CD4-positive, alpha-beta T cell treated with Interleukin-17A for 1 hour (primary cell): ENCODE measurements around the gene MICAL3.

Experiments used
- DNase-seq: peaks from one replicate; pipeline ENCODE4 v3.0.0-alpha.2; 2020

MICAL3 gene

DNA sequence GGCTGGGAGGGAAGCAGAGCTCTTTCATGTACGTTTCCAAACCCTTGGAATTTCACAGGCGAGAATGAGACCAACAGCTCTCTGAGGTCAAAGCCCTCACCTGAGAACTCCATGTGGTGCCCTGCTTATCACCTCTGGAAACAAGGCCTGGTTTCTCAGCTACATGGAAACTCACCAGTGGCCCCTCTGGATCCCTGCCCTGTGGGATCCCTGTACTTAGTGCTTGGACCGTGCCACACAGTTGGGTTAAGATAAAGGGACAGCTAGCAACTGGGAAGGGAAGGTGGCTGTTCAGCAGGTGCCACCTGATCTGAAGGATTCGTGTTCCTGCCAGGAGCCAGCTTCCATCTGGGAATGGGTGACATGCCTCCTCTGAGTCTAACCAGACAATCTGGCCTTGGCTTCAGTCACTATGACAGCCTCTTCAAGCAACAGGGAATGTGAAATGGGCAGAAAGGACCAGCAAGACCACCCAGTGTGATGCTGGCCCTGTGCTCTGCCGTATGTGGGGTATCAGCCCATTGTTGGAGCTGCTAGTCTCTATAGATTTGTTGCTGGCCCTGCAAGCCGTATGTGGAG is 195.8 kb downstream of the MICAL3 start:
- no peak for DNase-seq

DNA sequence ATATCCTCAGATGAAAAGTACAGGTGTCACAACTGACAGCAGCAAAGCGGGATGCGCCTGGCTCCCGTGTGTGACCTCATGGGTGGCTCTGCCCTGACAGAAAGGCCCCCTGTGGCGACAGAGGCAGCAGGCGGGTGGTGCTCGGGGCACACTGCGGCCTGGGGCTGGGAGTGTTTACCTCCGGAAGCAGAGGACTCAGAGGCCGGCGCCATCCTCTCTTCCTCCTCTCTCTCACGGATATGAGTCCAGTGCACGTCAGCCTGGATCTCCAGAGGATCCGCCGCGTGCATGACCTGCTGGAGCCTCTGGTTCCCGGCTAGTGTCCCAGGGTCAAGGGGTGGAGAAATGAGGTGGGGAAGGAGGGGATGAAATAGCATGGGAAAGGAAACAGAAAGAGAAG is 196.9 kb downstream of the MICAL3 start:
- DNase-seq, result no peak

DNA sequence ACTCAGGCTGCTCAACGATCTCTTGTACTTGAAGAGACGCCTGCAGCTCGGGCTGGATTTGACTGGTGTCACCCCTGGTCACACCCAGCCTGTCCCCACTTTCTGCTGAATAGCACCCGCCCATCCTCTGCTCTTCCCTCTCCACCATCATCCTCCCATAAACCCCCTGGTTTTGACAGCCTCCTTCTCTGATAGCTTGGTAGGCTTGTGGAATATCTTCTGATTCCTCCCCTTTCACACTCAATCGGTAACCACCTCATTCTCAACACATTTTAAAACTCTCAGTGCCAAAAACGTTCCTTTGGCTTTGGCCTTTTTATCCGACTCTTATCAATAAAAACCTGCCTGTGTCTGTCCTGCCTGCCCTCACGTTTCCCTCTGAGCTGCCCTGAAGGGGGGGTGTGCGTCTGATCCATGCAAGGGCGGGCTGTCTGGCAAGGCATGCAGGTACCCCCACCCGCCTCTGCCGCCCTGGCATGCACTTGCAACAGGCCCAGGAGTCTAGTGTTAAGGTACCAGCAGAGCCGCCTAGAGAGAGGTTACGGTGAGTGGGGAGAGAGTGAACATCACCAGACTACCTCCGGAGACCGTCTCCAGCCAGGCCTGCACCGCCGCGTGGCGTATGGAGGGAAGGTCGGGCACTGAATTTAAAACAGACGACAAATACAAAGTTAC is 198.3 kb downstream of the MICAL3 start:
- DNase-seq, result no peak

DNA sequence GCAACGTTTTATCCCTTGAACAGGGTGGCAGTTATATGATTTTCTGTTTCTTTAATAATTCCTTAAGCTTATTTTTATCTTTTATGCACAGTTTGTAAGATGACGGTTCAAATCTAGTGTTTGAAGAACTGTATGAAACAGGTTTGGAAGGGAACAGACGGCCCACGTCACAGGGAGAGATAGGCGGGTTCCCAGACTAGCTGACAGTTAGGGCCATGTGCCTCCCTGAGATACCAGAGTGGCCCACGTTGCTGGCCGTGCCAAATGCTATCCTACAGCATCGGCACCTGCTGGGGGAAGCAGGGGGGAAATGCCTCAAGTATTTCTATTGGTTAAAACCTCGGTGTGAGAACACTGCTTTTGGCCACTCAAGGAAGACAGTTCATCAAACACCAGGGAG is 199.9 kb downstream of the MICAL3 start:
- DNase-seq, result no peak

DNA sequence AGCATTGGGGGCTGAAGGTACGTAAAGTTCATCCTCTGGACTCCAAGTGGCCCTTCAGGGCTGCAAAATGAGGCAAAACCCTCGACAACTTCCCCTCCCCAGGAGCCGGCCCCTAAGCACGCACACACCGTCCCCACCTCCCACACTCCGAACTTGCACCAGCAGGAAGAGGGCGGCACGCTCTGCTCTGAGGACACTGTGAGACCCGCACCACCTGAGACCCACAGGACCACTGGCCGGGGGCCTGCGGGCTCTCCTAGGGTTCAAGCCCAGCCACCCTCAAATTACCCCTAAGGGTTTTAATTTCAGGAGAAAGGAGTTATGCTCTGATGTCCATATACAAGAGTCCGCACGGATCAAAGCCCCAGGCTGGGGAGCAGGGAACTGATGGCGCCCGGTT is 200.4 kb downstream of the MICAL3 start:
- no peak for DNase-seq

DNA sequence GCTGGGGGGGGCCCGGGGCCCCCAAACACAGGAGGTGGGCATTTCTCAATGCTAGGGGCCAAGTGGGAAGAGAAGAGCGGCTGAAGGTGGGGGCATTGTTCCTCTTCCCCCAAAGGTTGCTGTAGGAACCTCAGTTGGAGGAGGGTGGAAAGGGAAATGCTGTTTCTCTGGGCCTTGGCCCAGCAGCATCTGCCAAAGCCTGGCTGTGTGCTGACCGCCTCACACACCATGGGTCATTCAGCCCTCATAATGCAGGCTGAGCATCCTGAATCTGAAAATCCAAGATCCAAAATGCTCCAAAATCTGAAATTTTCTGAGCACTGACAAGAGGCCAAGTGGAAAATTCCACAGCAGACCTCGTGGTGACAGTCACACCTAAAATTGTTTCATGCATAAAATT is 201.1 kb downstream of the MICAL3 start:
- no peak for DNase-seq

DNA sequence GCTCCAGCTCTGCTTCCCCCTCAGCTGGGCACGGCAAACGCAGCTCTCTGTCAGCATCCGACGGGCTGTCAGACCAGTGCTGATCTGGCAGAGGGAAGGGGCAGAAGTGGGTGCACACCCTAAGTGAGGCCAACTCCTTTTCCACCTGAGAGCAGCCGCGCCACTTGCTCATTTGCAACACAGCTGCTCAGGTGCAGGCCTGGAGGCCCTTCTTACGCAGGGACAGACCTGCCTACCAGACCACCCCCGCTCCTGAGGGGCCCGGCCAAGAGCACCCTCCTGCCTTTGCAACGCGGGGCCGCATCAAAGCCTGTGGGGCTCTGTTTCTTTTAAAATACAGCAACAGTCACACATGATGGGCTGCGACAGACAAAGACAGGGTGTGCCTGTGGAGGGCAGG is 202.3 kb downstream of the MICAL3 start:
- DNase-seq, result no peak

DNA sequence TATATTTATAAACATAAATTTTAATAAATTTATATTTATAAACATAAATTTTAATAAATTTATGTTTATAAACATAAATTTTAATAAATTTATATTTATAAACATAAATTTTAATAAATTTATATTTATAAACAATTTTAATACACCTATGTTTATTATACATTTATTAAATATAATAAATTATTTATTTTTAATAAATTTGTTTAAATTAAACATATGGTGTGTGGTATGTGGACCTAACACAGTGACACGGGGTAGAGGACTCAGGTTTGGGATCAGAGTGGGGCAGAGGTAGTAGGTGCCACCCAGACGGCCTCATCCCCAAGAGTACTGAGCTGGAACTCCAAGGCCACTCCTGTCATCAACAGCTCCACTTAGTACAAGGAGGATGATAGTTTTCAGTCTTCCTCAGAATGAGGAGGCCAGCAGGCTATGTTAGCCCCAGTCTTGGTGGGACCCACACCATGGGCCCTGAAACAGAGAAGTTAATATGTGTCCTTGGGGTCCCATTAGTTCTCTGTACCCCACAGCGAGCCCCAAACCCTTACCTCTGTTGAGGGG is 203.4 kb downstream of the MICAL3 start:
- no peak for DNase-seq

DNA sequence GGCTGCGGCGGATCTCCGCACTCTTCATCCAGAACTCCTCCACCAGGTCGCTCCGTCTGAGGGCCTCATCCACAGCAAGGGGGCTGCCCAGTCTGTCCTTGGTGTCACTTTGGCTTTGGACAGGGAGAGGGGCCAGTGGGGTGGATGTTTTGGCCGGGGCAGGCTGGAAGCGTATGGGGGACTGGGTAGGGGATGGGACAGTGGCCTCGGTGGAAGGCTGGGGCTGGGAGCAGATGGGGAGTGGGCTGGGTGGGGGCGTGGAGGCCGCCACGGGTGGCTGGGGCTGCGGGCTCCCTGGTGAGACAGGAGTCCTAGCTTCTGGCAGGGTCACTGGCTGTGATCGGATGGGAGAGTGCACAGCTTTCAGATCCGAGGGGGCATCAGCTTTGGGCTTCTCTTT is 205.7 kb downstream of the MICAL3 start:
- no peak for DNase-seq

DNA sequence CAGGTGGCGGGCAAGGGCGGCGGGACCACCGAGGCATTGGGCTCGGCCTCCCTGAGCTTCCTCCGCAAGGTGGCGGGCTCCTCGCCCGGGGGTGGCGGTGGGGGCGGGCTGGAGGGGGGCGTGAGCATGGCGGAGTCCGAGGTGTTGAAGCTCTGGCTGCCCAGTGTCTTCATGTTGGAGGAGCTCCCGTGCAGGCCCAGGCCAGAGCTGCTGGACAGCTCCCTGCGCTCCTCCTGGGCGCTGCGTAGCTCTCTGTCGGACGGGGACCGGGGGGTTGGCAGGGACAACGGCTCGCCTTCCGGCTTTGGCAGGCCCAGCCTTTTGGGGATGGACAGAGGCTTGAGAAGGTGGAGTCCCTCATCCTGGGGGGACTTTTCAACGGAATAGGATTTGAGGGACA is 206.2 kb downstream of the MICAL3 start:
- DNase-seq, result no peak

DNA sequence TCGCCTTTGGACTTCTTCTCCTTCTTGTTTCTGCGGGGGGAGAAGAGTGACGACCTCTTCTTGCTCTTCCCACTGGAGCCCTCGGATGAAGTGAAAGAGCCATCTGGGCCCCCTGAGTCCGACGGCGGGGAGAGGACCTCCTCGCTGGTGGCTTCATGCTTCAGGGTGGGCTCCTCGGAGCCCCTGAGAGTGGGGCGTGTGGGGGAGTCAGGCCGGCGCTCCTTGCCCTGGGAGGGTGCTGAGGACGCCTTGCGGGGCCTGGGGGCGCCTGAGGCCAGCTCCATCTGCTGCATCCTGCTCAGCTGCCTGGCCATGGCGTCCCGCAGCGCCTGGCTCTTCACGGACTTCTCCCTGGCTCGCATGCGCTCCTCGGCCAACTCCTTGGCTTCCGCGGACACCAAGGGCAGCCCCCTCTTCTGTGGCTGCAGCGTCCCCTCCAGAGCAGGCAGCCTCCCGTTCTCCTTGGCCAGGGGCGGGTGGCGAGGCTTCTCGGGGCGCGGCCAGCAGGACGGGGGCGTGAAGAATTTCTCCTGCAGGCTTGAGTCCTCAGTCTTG is 206.8 kb downstream of the MICAL3 start:
- no peak for DNase-seq

DNA sequence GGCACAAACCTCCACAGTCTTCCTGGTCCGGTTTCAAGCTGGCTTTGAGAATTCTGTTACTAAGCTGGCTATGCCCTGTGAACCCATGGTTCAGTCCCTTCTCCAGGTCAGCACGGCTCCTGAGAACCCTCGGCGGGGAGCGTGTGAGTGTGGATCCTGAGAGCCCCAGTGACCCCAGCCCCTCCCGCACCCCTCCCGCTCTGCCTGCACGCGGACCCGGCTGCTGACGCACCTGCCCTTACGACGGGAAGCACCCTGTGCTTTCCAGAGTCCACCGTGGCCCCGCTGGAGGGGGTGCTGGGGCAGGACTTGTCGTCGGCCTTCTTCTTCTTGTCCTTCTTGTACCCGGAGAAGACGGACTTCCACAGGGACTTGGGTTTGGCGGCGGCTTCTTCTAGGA is 207.3 kb downstream of the MICAL3 start:
- no peak for DNase-seq

DNA sequence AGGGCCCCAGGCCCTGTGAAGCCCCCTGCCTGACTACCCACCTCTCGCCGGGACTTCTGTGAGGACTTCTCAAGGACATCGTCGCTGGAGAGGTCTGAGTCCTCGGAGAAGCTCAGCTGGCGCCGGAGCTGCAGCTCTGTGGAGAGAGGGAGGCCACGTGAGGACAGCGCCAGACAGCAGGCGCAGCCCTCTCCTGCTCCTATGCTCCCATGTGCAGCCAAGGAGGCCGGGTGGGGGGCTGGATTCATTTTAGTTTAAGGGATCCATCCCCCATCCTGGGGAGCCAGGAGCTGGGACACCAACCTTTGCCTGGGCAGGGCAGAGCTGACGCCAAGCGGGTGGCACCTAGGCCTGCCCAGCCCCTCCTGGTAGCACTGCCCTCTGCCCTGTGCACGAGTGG is 207.7 kb downstream of the MICAL3 start:
- no peak for DNase-seq

DNA sequence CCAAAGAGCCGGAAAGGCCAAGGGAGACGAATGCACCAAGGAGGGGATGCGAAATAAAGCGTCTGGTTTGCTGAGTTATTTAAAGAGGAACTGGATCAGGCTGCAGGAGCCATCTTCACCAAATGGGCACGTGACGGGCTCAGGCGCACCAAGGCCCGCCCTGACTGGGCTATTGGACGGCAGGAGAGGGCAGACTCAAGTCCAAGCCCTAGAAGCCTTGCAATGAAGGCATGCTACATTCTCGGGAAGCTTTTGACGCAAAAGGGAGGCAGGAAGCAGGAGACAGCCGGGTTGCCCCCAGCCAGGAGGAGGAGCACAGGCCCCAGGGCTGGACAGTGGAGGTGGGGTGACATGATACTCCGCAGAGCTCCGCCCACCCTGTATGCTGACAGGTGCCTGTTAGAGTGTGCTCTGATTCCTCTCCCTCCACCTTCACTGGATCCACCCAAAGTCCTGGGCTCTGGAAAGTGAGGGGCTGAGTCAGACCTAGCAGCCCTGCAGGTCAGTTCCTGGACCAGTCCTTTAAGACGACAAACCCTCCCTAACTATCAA is 208.6 kb downstream of the MICAL3 start:
- no peak for DNase-seq

DNA sequence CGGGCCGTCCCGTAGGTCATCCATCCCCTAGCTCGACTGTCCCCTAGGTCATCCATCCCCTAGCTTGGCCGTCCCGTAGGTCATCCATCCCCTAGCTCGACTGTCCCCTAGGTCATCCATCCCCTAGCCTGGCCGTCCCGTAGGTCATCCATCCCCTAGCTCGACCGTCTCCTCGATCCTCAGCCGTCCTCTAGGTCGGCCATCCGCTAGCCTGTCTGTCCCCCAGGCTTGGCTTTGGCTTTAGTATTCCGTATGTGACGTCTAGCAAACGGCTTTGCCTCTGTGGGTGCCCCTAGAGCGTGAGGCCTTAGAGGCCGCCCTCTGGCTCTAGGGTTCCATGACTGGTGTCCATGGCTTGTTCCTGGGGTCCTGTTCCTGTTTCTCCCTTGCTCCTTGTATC is 209.5 kb downstream of the MICAL3 start:
- DNase-seq, result no peak

DNA sequence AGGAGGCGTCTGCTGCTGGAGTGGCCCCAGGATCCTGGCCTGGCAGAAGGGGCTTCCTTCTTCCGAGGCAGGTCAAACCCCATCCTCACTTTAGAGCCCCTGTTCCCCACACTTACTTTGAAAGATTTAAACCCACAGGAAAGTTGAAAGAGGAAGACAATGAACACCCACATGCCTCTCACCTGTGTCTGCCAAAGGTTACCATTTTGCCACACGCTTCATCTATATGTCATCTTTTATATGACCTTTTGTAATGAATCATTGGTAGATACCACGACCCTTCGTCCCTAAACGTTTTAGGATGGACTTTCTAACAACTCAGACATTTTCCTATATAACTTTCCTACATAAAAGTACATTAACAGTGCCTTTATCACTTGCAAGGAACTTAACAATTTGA is 210.3 kb downstream of the MICAL3 start:
- no peak for DNase-seq

DNA sequence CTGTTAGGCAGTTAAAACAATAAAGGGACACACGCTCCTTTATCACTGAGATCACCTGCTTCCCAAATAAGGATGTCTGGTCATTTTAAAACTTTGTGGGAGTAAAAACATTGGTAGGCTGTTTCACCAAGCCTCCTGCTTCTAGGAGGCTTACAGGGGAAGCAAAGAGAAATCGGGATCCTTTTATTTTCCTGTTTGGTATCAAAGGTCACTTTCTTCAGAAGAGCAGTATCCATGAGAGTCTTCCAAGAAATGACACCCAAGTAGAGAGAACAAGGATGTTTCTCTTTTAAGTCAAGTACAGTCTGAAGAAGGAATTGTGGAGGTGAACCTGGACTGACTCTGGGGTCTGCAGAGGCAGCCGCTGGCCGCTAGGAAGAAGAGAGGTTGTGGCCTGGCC is 213.2 kb downstream of the MICAL3 start:
- no peak for DNase-seq

DNA sequence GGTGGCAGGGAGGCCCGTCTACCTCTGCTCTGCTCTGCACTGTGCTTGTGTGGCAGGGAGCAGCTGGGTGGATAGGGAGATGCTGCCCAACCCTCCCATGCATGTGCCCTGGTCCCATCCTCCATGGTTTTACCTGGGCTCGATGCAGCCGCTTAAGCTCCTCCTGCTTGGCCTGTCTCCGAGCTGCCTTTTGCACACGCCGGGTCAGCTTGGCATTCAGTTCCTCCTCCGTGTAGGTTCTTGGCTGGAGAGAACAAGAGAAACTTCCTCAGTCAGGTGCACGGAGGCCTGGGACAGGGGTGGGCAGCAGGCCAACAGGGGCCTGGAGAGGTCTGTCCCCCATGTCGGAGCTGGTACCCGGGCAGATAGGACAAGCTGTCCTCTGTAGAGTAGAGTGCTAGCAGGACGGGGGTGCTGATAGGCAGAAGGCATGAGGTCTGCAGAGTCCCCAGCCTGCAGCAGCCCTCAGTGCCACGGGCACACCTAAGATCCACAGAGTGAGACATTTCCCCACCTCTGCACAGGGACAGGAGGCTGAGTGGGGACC is 213.7 kb downstream of the MICAL3 start:
- DNase-seq, result no peak

DNA sequence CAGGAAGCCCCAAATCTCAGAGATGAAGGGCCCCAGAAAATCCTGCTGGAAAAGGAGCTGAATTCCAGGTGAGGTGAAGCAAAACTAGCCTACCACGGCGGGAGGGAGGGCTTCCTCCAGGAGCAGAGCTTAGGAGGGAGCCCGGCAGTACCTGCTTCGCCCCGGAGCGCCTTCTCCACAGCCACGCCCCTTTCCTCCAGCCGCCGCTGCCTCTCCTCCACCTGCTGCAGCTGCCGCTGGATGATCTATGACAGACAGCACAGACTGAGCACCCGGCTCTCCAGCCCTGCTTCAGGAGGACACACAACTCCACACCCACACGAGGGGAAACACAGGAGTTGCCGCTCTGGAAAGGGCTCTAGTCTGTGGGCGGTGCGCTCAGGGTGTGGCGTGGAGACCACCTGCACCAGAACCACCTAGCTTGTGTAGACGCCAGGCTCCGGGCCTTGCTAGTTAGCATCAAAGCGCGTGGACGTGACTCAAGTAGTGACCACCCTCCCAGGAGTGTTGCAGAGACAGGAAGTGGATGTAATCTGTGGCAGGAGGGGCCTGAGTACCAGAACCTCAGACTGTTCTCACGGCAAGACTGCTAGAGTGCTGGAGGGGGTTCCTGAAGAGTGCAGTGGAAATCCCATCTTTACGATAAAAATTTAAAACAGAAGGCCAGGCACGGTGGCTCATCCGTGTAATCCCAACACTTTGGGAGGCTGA is 215.5 kb downstream of the MICAL3 start:
- DNase-seq, result no peak

DNA sequence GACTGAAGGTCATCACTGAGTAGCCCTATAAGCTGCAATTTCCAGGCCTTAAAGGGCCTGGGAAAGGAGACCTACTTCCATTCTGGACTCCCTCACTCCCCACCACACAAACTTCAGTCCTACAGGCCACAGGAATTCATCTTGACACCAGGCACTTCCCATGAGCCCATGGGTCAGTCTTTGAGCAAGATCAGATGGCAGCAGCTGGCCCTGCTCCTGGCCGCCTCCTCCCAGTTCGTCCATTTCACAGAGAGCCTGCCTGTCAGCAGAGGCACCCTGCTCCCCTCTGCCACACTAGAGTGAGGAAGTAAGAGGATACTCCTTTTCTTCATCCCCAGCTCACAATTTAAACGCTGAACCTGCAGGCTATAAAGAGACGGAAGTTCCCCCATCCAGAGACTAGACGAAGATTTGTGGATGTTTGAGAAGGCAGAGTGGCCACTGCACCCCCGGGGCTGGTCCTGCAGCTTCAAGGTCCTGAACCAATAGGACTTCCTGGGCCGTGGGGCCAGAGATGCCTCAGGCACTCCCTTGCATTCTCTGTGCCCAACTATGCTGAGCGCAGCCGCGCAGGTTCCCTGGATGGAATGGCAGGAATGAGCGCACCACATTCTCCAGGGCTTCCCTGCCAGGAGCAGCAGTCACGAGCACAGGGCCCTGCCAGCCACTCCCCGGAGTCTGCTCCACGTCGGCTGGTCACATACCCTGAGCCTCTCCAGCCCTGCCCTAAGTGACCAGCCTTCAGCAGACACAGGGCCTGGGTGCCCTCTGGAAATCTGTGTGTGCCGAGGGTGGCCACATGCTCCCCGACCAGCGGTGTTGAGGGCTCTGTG is 216.6 kb downstream of the MICAL3 start:
- DNase-seq, result no peak

DNA sequence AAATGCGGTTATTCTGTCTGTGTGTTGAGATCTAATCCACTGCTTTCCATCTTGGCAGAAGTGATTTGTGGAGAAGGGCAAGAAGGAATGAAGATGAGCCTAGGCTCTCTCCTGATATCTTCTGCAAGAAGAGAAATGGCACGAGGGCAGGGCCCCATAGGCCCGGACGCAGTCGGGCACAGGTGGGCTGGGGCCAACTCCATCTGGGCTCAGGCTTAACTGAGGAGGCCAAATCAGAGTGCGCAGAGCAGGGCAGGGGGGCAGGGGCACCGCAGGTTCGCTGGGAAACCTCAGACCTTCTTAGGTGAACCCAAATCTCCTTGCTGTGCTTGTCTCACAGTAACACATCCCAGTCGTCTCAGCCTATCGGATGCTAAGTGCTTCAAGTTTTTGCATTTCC is 217.3 kb downstream of the MICAL3 start:
- DNase-seq, result no peak

DNA sequence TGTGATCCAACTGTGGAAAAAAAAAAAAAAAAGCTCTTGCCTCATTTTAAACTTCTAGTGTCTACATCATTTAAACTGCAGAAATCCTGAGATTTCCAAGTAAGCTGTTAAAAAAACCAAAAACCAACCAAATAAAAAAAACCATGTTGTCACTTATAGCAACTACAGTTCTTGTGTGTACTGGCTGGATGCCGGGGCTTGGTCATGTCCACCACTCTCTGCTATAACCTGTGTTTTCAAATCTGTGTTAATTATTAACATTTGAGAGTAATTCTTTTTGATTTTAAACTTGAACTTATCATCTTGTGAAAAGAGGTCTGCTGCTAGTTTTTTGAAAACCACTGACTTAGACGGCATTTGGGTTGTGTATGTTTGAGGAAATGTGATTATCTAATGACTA is 217.9 kb downstream of the MICAL3 start:
- no peak for DNase-seq
